Colonic mucosa (tissue), 4 donors: ENCODE data around the gene PHYKPL. TPM values are rescaled to one million over a fixed set of nuclear protein-coding genes. Genes with fewer than 3 reads are reported as not detected.

ENCODE experiments used
- DNase-seq: peaks from one replicate; pipeline ENCODE4 v3.0.0-alpha.2; 2020
- H3K27ac ChIP-seq: fragments of 200-600 bp; one replicate; pipeline ENCODE4 v1.8.0; 2021
- H3K27me3 ChIP-seq: fragments of 200-600 bp; one replicate; pipeline ENCODE4 v1.8.0; 2021
- H3K36me3 ChIP-seq: fragments of 200-600 bp; one replicate; pipeline ENCODE4 v1.8.0; 2021
- H3K4me1 ChIP-seq: fragments of 200-600 bp; one replicate; pipeline ENCODE4 v1.8.0; 2021; ENCODE audit warnings: mild to moderate bottlenecking
- H3K4me3 ChIP-seq: fragments of 200-600 bp; one replicate; pipeline ENCODE4 v1.8.0; 2021
- H3K9ac ChIP-seq, 2 donors: one replicate each; pipeline ENCODE4 v1.7.0; 2013; ENCODE audit warnings: control low read depth in 2 of 2, low read depth in 2 of 2, low read length in 2 of 2
- H3K9me3 ChIP-seq: fragments of 200-600 bp; one replicate; pipeline ENCODE4 v1.8.0; 2021
- intact Hi-C: fragments of 100-400 bp; cut with DNase I; formaldehyde crosslinking; loops from one replicate; pipeline ENCODE4 v1.14.1; 2022
- total RNA-seq, 2 donors: library from RNA; stranded (reverse); fragmentation: NEBNext Ultra II Directional in 1 of 2; extraction: Animal tissue kit (Norgen Biotek cat#: 25700) in 1 of 2; gene quantifications; one replicate each; pipeline ENCODE4 v1.2.1, GENCODE V29; 2021
- TF ChIP-seq, protein P1 (sequence below): fragments of 200-600 bp; IDR thresholded peaks from one replicate; pipeline ENCODE4 v1.8.0; 2022; ENCODE audit warnings: antibody characterized with exemption, mild to moderate bottlenecking
- donor health status: healthy.
- donor health status: DM: no; HTN: no; CAD: no.
- donor health status: DM: no; HTN: no; CAD: no.

Gene PHYKPL
- total RNA-seq, 2 donors from 2014 or later: 101 to 159 TPM

GRCh38 chr5:178214160-178214803 lies 18.3 kb downstream of the PHYKPL start:
- TF ChIP-seq, protein P1, sequence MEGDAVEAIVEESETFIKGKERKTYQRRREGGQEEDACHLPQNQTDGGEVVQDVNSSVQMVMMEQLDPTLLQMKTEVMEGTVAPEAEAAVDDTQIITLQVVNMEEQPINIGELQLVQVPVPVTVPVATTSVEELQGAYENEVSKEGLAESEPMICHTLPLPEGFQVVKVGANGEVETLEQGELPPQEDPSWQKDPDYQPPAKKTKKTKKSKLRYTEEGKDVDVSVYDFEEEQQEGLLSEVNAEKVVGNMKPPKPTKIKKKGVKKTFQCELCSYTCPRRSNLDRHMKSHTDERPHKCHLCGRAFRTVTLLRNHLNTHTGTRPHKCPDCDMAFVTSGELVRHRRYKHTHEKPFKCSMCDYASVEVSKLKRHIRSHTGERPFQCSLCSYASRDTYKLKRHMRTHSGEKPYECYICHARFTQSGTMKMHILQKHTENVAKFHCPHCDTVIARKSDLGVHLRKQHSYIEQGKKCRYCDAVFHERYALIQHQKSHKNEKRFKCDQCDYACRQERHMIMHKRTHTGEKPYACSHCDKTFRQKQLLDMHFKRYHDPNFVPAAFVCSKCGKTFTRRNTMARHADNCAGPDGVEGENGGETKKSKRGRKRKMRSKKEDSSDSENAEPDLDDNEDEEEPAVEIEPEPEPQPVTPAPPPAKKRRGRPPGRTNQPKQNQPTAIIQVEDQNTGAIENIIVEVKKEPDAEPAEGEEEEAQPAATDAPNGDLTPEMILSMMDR: no peak
- Histone ChIP-seq H3K9me3 (no peaks in the 10 kb centered on the region), H3K27me3 (no peaks in the 10 kb centered on the region), H3K4me1 (peaks cover 29% of the 10 kb centered on the region), H3K9ac (peak overlapping the region; percentile 47 to 80), H3K4me3 (no peak overlapping the region), H3K27ac (peak overlapping the region; percentile 90), H3K36me3 (peaks cover 17% of the 10 kb centered on the region)
- no peak for DNase-seq
- intact Hi-C loops: no loop called here

DNA sequence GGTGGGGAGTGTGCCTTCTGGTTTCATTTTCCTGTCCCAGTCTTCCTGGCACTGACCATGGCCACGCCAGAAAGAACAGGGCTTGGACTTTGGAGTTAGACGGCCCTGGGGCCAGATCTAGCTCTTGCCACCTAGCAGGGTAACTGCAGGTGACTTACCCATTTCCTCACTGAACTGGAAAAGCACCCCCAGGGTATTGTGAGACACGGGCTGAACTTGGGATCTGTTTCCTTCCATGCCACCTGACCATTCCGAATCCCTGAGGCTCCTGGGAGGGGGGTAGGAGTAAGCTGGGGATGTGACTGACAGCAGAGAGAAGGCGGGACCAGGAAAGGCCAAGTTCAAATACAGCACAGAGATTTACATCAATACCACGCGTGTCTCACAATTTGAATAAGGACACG lies 18.9 kb downstream of the PHYKPL start:
- Histone ChIP-seq H3K9ac (peak overlapping the region in 1 of 2 donors; percentile 80), H3K9me3 (no peaks in the 10 kb centered on the region), H3K27me3 (no peaks in the 10 kb centered on the region), H3K4me1 (peaks cover 34% of the 10 kb centered on the region), H3K36me3 (peaks cover 17% of the 10 kb centered on the region), H3K4me3 (no peak overlapping the region), H3K27ac (peak overlapping the region; percentile 90)
- intact Hi-C loops: no loop called here
- TF ChIP-seq, protein P1: no peak
- DNase-seq: peak; percentile 76

GRCh38 chr5:178213003-178213461 lies 19.6 kb downstream of the PHYKPL start:
- H3K4me3 ChIP-seq: no peak overlapping the region
- TF ChIP-seq, protein P1: no peak
- H3K4me1 ChIP-seq: peaks cover 34% of the 10 kb centered on the region
- peaks cover 17% of the 10 kb centered on the region for H3K36me3 ChIP-seq
- no peaks in the 10 kb centered on the region for H3K9me3 ChIP-seq
- H3K27ac ChIP-seq: peak overlapping the region; percentile 90
- peak overlapping the region; percentile 19 to 80 for H3K9ac ChIP-seq
- DNase-seq: no peak
- intact Hi-C loops: no loop called here
- H3K27me3 ChIP-seq: no peaks in the 10 kb centered on the region

DNA sequence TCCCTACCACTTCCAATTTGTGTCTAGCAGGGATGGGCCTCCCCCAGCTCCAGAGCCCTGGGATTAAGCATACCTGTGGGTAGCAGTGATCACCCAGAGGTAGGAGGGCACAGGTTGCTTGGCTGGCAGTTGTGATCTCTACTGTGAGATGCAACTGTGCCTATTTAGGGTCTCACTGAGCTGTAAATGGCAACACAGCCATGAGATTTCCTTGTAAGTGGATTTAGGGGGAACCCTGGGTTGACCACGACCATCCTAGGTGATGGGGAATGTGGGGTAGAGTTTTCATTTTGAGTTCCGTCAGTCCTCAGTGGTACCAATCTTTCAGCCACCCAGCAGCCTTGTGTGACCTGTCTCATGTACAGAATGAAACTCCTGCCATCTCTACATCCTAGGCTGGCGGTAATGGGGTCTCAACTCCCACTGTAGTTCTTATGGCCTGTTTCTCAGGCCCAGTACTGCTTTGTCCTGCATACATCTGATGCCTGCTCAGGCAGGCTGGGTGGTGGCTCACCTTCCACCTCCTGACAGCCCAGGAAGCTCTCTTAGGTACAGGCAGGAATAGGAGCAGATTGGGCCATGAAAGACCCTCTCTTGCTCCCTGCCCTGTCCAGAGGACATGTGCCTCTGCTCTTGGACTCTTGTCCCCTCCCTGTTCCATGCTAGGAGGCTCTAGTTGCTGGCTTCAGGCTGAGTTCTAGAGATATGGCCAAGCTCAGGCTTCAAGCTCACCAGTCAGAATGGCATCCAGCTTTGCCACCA lies 20.2 kb downstream of the PHYKPL start:
- H3K36me3 ChIP-seq: peaks cover 17% of the 10 kb centered on the region
- H3K4me1 ChIP-seq: peaks cover 37% of the 10 kb centered on the region
- H3K27ac ChIP-seq: peak overlapping the region; percentile 90
- intact Hi-C loops: no loop called here
- no peak for DNase-seq
- no peak overlapping the region for H3K4me3 ChIP-seq
- no peaks in the 10 kb centered on the region for H3K27me3 ChIP-seq
- H3K9ac ChIP-seq: peak overlapping the region; percentile 19 to 80
- TF ChIP-seq, protein P1: no peak
- H3K9me3 ChIP-seq: no peaks in the 10 kb centered on the region

DNA sequence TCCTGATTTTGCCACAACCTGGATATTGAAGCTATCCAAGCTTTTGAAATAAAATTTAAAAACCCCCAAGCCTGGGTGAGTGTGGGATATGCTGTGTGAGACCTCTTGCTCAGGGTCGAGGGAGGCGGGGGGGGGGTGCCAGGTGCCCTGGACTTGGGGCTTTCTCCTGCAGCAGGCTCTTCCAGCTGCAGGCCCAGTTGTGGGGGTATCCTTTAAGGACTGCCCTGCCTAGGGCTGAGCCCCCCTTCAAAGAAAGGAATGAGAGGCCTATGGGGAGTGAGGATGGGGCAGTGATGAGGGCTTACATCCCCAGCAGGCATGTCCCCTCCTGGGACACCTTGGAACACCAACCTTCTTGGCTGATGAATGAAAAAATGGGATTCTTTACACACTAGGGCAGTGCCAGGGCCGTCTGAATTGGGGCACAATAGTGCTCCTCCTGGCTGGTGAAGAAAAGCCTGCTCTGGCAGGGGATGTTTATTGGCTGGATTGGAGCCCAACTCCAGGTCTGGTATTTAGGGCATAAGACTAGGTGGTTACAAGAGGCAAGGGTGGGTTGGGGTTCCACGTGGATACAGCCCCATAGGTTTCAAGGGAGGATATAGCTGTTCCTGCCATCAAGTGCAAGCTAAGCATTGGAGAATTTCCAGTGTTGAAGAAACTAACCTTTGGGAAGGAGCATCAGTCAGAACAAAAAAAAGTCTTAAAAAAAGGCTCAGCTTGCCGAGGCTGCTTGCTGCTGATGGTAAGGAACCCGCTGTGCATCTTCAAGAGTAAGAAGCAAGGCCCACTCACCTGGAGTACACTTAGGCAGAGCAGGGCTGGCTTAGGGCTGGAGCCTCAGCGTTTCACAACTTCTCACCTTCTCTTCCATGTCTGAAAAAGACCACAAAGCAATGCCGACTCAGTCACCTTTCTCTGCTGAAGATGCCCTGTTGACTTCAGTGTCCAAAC lies 21.2 kb downstream of the PHYKPL start:
- DNase-seq: peak; percentile 17
- no peaks in the 10 kb centered on the region for H3K9me3 ChIP-seq
- peak overlapping the region; percentile 95 for H3K27ac ChIP-seq
- H3K9ac ChIP-seq: peak overlapping the region in 1 of 2 donors; percentile 80
- intact Hi-C loops: no loop called here
- peaks cover 40% of the 10 kb centered on the region for H3K4me1 ChIP-seq
- H3K4me3 ChIP-seq: no peak overlapping the region
- peaks cover 17% of the 10 kb centered on the region for H3K36me3 ChIP-seq
- TF ChIP-seq, protein P1: no peak
- H3K27me3 ChIP-seq: no peaks in the 10 kb centered on the region
